HG03066 (cell line): ENCODE data around the gene CCDC77.

Source experiments
- ATAC-seq: cut with Tn5 transposase; IDR thresholded peaks from one replicate; pipeline ENCODE4 v1.9.1; 2021; ENCODE audit warnings: low read depth; ENCODE audit not compliant: unreplicated experiment

CCDC77 gene

DNA sequence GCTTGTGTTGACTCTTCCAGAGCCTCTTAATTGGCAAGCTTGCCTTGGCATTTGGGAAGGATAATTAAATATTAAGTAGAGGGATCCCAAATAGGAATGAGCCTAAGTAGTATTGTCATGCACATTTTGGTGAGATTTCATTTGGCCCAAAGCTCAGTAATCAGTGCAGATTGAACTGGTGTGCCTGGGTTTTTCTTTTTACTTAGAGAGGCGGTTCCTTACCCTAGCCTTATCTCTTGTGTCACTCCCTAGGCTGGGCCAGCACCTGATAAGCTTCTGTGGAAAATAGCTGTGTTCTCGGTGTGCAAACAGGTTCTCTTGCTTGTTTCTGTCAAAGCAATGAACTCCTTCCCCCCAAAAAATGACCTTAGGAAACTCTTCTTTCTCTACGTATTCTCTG, 49.0 kb downstream of the CCDC77 start:
- ATAC-seq: no peak

DNA sequence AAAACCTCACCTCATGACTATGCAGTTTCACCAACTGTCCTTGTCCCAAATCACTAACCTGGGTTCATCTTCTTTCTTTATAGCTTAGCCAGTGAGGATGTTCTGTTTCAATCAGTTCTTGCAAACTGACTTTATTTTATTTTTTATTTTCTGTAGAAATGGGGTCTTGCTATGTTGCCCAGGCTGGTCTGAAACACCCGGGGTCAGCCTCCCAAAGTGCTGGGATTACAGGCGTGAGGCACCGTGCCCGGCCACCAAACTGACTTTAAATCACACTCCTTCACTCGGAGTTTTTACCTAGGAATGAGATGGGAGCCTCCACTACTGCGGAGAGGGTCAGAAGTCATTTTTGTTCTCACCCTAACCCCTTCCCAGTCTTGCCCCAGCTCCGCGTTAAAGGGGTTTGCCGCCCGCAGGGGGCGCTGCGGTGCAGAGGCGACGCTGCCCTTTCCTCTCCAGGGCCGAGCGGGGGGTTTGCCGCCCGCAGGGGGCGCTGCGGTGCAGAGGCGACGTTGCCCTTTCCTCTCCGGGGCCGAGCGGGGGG, 51.3 kb downstream of the CCDC77 start:
- no peak for ATAC-seq

DNA sequence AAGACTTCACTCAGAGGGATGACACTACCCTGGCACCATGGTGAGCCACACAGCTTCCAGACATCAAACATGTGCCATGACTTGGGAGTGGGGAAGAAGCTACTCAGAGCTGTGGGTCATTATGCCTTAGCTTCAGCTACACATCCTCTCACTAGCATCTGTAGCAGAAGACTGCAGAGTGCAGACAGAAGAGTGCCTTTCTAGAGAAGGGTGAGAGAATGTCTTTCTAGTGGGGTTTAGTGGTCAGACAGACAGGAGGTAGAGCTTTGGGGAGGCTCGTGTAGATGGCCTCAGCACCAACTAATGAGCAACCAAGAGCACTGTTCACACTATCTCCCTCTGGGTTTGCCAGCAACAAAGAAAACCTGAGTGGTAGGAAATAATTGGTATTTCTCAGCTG, 53.4 kb downstream of the CCDC77 start:
- ATAC-seq: no peak

DNA sequence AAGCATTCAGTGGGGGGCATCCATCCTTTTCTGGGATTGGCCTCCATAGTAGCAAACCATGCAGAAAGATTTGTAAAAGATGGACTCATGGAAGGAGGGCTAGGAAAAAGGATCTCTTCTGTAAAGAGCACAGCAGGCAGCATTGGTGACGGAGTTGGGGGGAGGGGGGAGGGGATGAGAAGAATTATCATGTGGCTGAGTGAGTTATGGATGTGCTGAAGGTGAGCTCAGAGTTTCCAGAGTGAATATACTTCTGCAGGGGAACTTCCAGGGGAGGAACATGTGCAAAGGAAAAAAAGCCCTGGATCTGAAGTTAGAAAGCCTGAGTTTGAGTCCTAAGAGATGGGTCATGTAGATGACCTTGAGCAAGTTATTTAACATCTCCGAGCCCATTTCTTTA, 54.4 kb downstream of the CCDC77 start:
- ATAC-seq: no peak

DNA sequence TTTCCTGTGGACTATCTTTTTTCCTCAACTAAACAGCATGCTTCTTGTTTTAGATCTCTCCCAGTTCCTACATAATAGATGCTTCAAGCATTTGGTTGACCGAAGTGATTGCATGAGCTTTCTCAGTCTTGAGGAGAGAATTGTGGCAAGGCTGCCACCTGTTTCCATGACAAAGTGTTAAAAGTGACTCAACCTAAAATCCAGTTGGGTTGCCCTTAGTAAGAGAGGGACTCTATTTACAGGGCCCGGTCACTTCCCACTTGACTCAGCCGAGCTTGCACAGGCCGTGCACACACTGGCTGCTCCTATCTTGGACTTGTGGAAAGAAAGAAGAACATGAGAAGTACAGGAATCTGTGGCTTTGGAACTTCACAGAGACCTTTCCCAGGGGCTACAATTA, 56.2 kb downstream of the CCDC77 start:
- no peak for ATAC-seq

DNA sequence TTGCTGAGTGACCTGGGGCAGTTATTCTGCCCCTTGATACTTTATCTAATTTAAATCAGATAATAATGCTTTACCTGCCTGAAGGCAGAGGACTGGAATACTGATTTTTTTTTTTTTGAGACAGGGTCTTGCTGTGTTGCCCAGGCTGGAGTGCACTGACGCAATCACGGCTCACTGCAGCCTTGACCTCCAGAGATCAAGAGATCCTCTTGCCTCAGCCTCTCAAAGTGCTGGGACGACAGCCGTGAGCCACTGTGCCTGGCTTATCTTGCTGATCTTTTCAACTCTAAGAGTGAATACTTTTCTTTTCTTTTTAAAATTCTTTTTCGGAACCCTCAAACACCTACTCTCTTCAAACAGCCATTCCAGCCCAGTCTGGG, 57.6 kb downstream of the CCDC77 start:
- no peak for ATAC-seq

DNA sequence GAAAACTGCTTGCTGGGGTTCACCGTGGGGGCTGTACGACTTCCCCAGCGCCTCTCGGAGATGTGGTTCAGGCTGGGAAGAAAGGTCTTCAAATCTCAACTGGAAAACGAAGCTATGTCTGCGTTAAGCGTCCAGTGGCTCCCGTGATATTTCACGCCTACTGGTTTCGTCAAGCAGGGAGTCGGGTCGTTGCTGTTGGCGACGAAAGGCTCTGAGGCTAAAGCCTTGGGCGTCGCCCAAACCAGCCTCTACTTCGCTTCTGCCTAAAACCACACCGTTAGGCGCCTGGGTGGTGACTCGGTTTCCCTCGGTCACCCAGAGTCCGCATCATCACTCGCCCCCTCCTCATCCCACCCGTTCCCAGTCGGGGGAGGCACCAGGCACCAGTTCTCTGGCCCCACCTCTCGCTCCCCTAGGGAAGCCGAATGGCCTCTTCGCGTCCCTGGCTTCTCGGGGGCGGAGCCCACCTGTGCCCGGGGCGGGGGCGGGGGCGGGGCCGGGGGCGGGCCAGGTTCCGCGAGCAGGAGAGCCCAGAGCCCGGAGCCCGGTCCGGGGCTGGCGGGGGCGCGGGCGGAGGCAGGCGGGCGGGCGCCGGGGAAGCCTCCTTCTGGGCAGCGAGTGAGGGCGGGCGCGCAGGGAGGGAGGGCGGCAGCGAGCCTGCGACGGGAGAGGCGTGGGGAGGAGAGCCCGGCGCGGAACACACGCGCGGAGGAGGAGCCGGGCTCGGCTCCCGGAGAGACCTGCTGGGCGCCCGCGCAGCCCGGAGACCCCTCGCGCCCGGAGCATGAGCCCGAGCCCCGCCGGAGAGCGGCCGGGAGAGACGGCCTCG, 58.2 kb downstream of the CCDC77 start, which contains the start of gene B4GALNT3:
Gene B4GALNT3 (plus strand): TSS at position 510 of the 829 bp plus-strand sequence. CDS start 438 bp downstream, outside the sequence.
- no peak for ATAC-seq

DNA sequence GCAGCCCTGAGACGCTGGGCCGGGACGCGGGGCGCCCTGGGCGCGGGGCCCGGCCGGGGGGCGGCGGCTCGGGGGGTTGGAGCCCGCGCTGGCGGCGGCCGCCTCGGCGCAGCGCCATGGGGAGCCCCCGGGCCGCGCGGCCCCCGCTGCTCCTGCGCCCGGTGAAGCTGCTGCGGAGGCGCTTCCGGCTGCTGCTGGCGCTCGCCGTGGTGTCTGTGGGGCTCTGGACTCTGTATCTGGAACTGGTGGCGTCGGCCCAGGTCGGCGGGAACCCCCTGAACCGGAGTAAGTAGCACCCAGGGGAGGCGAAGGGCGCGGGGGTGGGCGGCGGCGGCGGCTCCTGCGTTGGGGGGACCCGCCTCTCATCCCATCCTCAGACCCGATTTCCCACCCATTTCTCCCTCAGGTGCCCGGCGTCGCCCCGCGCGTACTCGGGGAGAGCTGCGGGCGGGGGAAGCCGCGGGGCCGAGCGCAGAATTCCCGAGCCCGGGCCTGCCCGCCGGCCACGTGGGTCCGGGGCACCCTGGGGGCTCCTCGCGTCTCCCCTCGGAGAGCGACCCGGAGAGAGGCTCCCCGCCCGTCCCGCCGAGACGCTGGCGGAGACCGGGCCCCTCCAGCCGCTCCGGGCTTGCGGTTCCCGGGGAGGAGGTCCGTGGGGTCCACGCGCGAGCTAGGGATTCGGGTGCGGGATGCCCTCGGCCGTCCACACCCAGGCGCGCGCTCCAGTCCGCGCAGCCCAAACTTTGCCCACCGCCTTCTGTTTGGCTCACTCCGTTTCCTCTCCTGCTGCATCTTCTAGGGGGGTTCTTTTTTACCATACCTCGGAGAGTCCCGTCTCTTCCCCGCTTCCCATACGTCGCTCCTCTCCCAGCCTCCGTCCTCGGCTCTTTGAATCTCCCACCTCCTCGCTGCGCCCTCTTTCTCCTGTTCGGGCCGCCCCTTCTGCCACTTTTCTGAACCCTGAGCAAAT, 59.1 kb downstream of the CCDC77 start:
- ATAC-seq: no peak

DNA sequence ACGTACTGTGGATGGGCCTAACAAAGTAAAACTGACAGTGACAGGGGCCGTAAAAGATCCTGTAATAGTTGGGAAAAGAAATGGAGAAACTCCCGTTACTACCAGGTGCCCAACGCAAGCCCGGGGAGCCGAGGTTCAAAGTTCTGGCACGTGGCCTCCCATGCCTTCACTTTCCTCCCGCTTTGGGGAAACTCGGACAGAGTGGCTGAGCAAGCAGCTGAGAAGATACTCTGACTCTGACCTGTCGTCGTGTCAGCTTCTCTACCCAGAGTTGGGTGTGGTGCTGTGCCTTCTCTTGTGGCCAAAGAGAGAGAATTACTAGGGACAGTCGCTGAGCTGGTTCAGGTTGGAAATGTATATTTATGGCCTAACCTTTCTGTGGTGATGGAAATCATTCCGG, 60.0 kb downstream of the CCDC77 start:
- no peak for ATAC-seq

DNA sequence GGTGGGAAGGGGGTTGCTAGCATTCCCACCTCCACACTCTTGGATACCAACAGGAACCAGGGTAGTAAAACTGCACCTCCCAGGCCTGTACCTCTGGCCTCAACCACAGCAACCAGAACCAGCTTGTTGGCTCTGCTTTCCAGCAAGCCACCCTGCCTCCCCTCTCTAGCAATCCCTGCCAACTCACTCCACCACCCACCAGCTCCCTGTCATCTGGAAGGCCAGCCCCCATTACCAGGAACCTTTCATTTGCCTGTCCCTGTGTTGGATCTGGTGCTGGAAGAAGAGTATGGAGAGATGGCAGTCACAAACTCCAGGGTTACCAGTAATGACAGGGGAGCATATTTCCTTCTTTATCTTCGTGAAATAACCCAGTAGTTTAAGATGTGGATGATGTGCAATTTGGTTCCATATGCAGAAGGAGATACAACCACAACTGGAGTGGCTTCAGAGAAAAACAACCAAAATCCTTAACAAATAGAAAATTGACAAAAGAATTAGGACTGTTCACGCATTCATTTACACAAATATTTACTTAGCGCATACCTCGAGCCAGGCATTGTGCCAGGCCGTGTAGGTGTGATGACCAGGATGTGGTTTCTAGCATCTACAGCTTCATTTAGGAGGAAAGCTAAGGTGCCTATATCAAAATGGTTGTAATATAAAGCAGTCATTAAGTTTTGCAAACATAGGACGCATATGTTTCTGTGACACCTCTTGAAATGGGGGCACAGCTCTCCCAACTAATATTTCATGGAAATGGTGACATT, 61.7 kb downstream of the CCDC77 start:
- no peak for ATAC-seq

DNA sequence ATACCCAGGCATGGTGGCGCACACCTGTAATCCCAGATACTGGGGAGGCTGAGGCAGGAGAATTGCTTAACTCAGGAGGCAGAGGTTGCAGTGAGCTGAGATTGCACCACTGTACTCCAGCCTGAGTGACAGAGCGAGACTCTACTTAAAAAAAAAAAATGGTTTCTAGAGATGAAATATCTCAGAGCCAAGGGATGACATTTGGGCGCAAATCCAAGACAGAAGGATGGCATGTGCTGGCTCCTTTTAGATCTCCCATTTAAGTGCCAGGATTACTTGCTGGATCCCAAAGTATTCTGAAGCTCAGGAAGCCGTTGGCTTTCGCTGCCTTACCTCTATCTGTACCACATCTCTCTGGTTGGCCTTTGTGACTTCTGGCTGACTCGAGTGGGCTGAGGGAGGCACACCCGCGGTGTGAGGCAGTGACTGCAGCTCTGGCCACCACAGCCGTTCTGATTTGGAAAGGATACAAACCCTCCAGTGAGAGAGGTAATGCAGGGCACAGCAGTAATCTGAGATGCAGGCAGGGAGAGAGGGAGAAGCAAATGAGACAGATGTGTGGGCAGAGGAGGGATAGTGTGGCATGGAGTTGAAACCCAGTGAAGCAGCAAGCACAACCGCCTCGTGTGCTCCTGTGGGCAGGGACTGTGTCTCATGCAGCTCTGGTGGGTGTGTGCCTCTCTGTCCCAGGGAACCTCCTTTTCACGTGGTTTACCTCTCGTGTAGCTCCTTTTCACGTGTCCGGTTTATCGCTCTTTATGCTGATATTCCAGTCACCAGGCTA, 63.2 kb downstream of the CCDC77 start:
- ATAC-seq: no peak

DNA sequence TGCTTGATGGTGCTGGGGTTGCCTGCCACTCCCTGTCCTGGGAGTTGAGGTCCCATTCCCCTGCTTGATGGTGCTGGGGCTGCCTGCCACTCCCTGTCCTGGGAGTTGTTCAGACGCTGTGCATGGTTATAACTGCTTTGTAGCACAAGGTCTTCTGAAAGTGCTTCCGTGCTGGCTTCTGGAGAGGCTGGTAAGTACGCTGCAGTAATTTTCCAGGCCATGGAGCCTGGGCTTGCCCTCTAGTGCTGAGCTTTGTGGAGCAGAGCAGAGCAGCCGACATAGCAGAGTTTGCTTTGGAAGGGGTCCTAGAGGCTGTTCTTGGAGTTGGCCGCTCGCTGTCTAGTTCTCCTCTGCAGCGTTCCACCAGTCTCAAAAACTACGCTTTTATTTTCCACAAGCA, 64.6 kb downstream of the CCDC77 start:
- no peak for ATAC-seq

DNA sequence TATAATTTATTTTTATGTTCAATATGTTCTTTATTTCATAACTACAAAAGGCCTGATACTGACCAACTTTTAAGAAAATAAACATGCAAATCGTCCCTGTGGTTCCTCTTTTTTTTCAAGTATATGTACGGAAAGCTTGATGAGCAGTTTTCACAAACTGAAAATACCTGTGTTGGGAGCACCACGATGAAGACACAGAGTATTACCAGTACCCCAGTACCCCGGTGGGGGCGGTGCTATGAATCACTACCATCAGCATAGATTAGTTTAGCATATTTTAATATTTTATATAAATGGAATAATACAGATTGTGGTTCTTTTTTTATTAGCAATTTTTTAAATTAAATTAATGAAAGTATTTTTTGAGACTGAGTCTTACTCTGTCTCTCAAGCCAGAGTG, 65.3 kb downstream of the CCDC77 start:
- no peak for ATAC-seq

DNA sequence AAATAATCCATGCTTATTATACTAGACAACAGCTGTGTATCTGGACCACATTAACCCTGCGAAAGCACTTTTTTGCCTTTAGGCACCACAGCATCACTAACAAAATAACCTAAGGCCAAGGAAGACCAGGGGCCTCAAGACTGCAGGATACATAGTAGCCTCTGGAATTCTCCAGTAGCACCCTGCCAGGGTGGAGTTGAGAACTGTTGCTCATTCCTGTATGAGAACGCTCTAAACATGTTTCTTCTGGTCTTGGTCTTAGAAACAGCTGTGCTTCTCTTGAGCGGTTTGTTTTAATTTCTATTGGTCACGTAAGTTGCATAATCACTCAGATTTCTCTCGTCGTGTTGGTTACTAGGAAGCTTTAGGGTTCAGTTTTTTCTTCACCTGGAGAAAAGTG, 66.1 kb downstream of the CCDC77 start:
- no peak for ATAC-seq

DNA sequence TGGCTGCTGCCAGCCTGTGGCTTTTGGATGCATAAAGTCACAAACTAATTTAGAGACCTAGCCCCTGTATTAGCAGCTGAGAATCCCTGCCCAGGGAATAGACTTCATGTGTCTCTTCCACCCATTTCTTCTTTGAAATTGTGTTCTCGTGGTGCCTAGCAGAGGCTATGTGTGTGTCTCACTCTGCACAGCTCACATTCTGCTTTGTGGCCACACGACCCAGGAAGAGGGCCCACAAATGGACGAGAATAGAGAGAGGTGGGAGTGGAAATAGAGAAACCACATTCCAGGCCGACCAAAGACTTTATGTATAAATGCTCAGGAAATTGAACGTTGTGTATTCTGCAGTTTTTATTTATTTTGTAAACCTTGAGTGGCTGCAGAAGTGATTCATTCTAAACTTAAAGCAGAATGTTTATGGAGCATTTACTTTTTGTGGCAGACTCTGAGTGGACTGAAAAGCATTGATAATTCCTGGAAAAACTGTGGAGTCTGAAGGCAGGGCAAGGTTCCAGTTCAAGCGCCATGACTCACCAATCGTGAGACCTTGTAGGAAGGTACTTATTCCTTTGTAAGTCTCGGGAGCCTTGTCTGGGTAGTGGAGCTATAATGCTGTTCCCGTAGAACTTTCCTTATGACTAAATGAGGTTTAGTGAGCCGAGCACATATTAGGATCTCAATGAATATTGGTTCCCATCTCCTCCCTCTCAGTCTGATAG, 67.4 kb downstream of the CCDC77 start:
- ATAC-seq: no peak

DNA sequence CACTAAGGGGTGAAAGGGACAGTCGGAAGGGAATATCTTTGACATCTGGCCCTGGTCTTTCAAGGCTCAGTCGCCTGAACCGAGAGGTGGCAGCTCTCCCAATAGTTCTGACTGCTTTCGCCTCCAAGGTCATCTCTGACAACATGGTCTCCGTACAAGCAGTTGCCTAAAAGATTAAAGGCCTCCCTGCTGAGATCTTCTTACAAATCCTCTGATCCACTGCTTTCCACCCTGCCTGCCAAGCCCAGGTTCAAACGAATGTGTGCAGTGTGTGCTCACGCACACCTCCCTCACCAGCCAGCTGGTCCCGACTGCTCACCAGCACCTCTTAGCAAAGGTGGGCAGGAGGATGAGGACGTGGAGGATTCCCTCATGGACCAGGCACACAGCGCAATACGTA, 68.7 kb downstream of the CCDC77 start:
- ATAC-seq: no peak

DNA sequence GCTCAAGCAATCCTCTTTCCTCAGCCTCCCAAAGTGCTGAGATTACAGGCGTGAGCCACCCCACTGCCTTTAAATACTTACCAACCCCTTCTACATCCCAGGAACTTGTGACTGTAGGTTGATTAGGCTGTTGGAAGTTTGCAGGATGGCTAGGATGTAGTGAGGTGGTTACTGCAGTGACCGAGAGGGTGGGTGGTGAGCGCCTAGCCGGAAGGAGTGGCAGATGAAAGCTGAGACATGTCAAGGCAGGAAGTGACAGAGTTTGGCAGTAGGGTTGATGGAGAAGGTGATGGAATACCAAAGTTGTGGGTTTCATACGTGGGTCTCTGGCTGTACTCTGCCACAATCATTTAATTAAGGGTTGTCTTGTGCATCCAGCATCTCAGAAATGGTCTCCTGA, 71.8 kb downstream of the CCDC77 start:
- no peak for ATAC-seq

DNA sequence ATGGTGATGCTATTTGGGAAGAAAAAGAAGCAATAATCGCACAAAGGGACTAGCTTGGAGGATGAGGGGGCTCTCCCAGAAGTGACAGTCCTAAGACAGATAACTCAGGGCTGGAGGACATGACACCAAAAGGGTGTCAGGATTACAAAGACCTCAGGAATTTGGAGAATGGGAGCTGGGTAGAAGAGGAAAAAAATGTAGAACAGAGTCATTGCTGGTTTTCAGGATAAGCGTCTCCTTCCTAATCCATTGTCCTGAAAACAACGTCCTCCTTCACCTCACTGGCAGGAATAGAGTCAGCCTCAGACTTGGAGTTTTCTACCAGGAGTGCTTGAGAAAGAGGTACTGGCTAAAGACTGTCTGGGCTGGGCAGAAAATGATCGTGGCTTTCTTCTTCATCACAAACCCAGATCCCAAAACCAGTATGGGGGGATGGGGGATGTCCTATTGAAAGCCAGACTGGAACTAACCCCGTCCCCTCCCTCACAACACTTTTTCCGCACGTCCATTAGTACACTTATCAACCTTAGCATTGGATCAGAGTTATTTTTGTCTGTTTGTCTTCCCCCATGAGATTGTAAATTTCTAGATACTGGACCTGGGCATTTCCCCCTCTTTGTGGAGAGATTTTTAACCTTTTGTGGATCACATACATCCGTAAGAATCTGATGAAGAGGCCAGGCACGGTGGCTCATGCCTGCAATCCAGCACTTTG, 72.6 kb downstream of the CCDC77 start:
- ATAC-seq: no peak
